Caco-2 (cell line): ENCODE results near the gene PTPRN2. TPM values are rescaled to one million over a fixed set of nuclear protein-coding genes. Genes with fewer than 3 reads are reported as not detected.

Experiments used
- BruUV-seq: library from RNA; stranded (reverse); fragments of 400-500 nt; replicated peaks from 2 replicates; lab custom pipeline; 2021; lab: Mats Ljungman, UMichigan
- CTCF ChIA-PET: fragments of 300-600 bp; sonication (Branson Sonifier 250); formaldehyde crosslinking; loops from one replicate; lab custom pipeline; 2022; ENCODE audit warnings: antibody characterized with exemption; lab: Charles Lee
- POLR2A ChIA-PET: fragments of 300-600 bp; sonication (Branson Sonifier 250); formaldehyde crosslinking; loops from one replicate; lab custom pipeline; 2022; ENCODE audit warnings: antibody characterized with exemption; lab: Charles Lee
- DNase-seq, 2 experiments: peaks; one replicate each; pipeline versions ENCODE4 v3.0.0 to v3.0.0-alpha.2; 2020 to 2022
- H3K27me3 ChIP-seq: replicated peaks from 2 replicates; pipeline ENCODE4 v1.6.0; 2011; ENCODE audit warnings: low read length; ENCODE audit not compliant: control insufficient read depth, insufficient read depth
- H3K36me3 ChIP-seq: 2 replicates; pipeline ENCODE4 v1.5.1; 2011; ENCODE audit warnings: low read length; ENCODE audit not compliant: control insufficient read depth, insufficient read depth
- H3K4me1 ChIP-seq: fragments of 250-450 bp; sonication (Bioruptor Pico); 2 replicates; pipeline ENCODE4 v1.5.1; 2020; ENCODE audit warnings: mild to moderate bottlenecking
- H3K4me3 ChIP-seq: 2 replicates; pipeline ENCODE4 v1.5.1; 2011; ENCODE audit warnings: low read depth, mild to moderate bottlenecking, control low read depth, low read length
- H3K9me3 ChIP-seq: fragments of 250-450 bp; sonication (Bioruptor Pico); 2 replicates; pipeline ENCODE4 v1.5.1; 2020; ENCODE audit warnings: mild to moderate bottlenecking, moderate library complexity
- H3K27ac Mint-ChIP-seq: one replicate; pipeline ENCODE4 v1.8.0; 2022; ENCODE audit warnings: mixed read lengths; ENCODE audit not compliant: unreplicated experiment
- H3K27me3 Mint-ChIP-seq: one replicate; pipeline ENCODE4 v1.8.0; 2022; ENCODE audit warnings: mixed read lengths; ENCODE audit not compliant: insufficient read depth, unreplicated experiment
- H3K36me3 Mint-ChIP-seq: one replicate; pipeline ENCODE4 v1.8.0; 2022; ENCODE audit warnings: mild to moderate bottlenecking, mixed read lengths; ENCODE audit not compliant: insufficient read depth, unreplicated experiment
- H3K4me1 Mint-ChIP-seq: one replicate; pipeline ENCODE4 v1.8.0; 2022; ENCODE audit warnings: low read depth, mixed read lengths; ENCODE audit not compliant: unreplicated experiment
- H3K4me3 Mint-ChIP-seq: one replicate; pipeline ENCODE4 v1.8.0; 2022; ENCODE audit warnings: mild to moderate bottlenecking, moderate library complexity, mixed read lengths; ENCODE audit not compliant: unreplicated experiment
- H3K9me3 Mint-ChIP-seq: one replicate; pipeline ENCODE4 v1.8.0; 2022; ENCODE audit warnings: mixed read lengths; ENCODE audit not compliant: unreplicated experiment
- CTCF ChIP-seq, 2 experiments: fragments of 200-600 bp in 1 of 2; IDR thresholded peaks; 1 replicate in 1 of 2; 2 replicates in 1 of 2; pipeline versions ENCODE4 v1.5.1 to v1.8.0; 2011 to 2022; ENCODE audit warnings: antibody characterized with exemption in 1 of 2, control low read depth in 1 of 2, inconsistent platforms in 1 of 2, low read depth in 1 of 2, low read length in 1 of 2, mild to moderate bottlenecking in 1 of 2, moderate library complexity in 1 of 2; ENCODE audit not compliant: insufficient read depth in 1 of 2, severe bottlenecking in 1 of 2, unreplicated experiment in 1 of 2
- intact Hi-C: fragments of 100-400 bp; cut with micrococcal nuclease; formaldehyde crosslinking; loops from one replicate; pipeline ENCODE4 v1.10.0; 2022; ENCODE audit not compliant: unreplicated experiment
- total RNA-seq: library from RNA; stranded (reverse); gene quantifications from 2 replicates; pipeline ENCODE4 v1.2.3, GENCODE V29; 2022

Gene PTPRN2
- total RNA-seq, 1 experiment from 2014 or later: 1.4 TPM

- intact Hi-C loops: no loop called here
- H3K27ac Mint-ChIP-seq: no peak overlapping the region
- peaks cover 30% of the 10 kb centered on the region for H3K9me3 Mint-ChIP-seq
- no peaks in the 10 kb centered on the region for H3K36me3 ChIP-seq
- BruUV-seq: no TSS peak
- TF ChIP-seq CTCF (IDR thresholded peaks at IDR 0.05; ENCODE audit: insufficient read depth in 1 of 2, low read depth in 1 of 2, low read length in 1 of 2, severe bottlenecking in 1 of 2, unreplicated experiment in 1 of 2): no peak
- H3K27me3 Mint-ChIP-seq: no peaks in the 10 kb centered on the region
- H3K36me3 Mint-ChIP-seq: no peaks in the 10 kb centered on the region
- CTCF ChIA-PET: no interaction called here
- POLR2A ChIA-PET: no interaction called here
- peaks cover 47% of the 10 kb centered on the region for H3K9me3 ChIP-seq
- H3K4me1 ChIP-seq: no peaks in the 10 kb centered on the region
- H3K4me1 Mint-ChIP-seq: no peaks in the 10 kb centered on the region
- no peak overlapping the region for H3K4me3 ChIP-seq
- no peaks in the 10 kb centered on the region for H3K27me3 ChIP-seq
- H3K4me3 Mint-ChIP-seq: no peak overlapping the region
- no peak for DNase-seq
Observed at GRCh38 chr7:158141806-158142518, 445.7 kb downstream of the PTPRN2 start.

- no TSS peak for BruUV-seq
- H3K27me3 Mint-ChIP-seq: no peaks in the 10 kb centered on the region
- DNase-seq: no peak
- ChIA-PET CTCF (no interaction called here), POLR2A (no interaction called here)
- no peaks in the 10 kb centered on the region for H3K4me1 Mint-ChIP-seq
- Histone ChIP-seq H3K27me3 (no peaks in the 10 kb centered on the region), H3K4me3 (no peak overlapping the region), H3K4me1 (no peaks in the 10 kb centered on the region), H3K36me3 (no peaks in the 10 kb centered on the region), H3K9me3 (peaks cover 46% of the 10 kb centered on the region)
- H3K9me3 Mint-ChIP-seq: peaks cover 30% of the 10 kb centered on the region
- intact Hi-C loops: no loop called here
- H3K36me3 Mint-ChIP-seq: no peaks in the 10 kb centered on the region
- no peak overlapping the region for H3K27ac Mint-ChIP-seq
- no peak for TF ChIP-seq CTCF (IDR thresholded peaks at IDR 0.05; ENCODE audit: insufficient read depth in 1 of 2, low read depth in 1 of 2, low read length in 1 of 2, severe bottlenecking in 1 of 2, unreplicated experiment in 1 of 2)
- no peak overlapping the region for H3K4me3 Mint-ChIP-seq
Observed at GRCh38 chr7:158141221-158141582, 446.4 kb downstream of the PTPRN2 start.

- TF ChIP-seq CTCF (IDR thresholded peaks at IDR 0.05; ENCODE audit: insufficient read depth in 1 of 2, low read depth in 1 of 2, low read length in 1 of 2, severe bottlenecking in 1 of 2, unreplicated experiment in 1 of 2): no peak
- H3K4me3 ChIP-seq: no peak overlapping the region
- no peaks in the 10 kb centered on the region for H3K36me3 ChIP-seq
- Mint-ChIP-seq H3K36me3 (no peaks in the 10 kb centered on the region), H3K4me1 (no peaks in the 10 kb centered on the region), H3K27ac (no peak overlapping the region), H3K27me3 (no peaks in the 10 kb centered on the region), H3K9me3 (peaks cover 30% of the 10 kb centered on the region), H3K4me3 (no peak overlapping the region)
- no peaks in the 10 kb centered on the region for H3K27me3 ChIP-seq
- ChIA-PET POLR2A (no interaction called here), CTCF (no interaction called here)
- no TSS peak for BruUV-seq
- intact Hi-C loops: no loop called here
- no peak for DNase-seq
- peaks cover 41% of the 10 kb centered on the region for H3K9me3 ChIP-seq
- H3K4me1 ChIP-seq: no peaks in the 10 kb centered on the region
Observed at GRCh38 chr7:158140538-158141220, 446.9 kb downstream of the PTPRN2 start.
